ENCODE data around the gene TSPYL2.

The TSPYL2 gene

GRCh38 chrX:53126377-53126776 is 44.2 kb downstream of the TSPYL2 start:
- FAIRE-seq: peak; percentile 71

- no peak for FAIRE-seq
Measured at GRCh38 chrX:53128097-53128749, 46.1 kb downstream of the TSPYL2 start.

- no peak for FAIRE-seq
Measured at GRCh38 chrX:53133400-53133799, 51.2 kb downstream of the TSPYL2 start.

- FAIRE-seq: no peak
Measured at GRCh38 chrX:53135581-53135980, 53.4 kb downstream of the TSPYL2 start.

All from G401.6 (cell line).